ENCODE measurements around the gene TOX3. TPM values are rescaled to one million over a fixed set of nuclear protein-coding genes. Genes with fewer than 3 reads are reported as not detected.

The TOX3 gene
- total and polyA plus RNA-seq, 2 of the 13 experiments (the other 11 are each of a cell fraction or from before 2014, with no cell fraction given) = 14.5 to 98.6 TPM

GRCh38 chr16:52398491-52398960 lies 148.4 kb downstream of the TOX3 start (continued):
- TF ChIP-seq DRAP1 (CRISPR knock-in tag; IDR thresholded peaks at IDR 0.05) (peak; percentile 62), ZNF619 (CRISPR knock-in tag; IDR thresholded peaks at IDR 0.05) (0 out of 2 replicates have a peak, but pooled peaks have one; percentile 40), ZNF12 (CRISPR knock-in tag; IDR thresholded peaks at IDR 0.05) (peak; percentile 87), ZMYM4 (CRISPR knock-in tag; IDR thresholded peaks at IDR 0.05) (peak; percentile 98), CSRNP2 (CRISPR knock-in tag; conservative IDR thresholded peaks at IDR 0.05; ENCODE audit: low read depth) (no peak), HNRNPH1 (optimal IDR thresholded peaks at IDR 0.05; ENCODE audit: low read depth, low read length) (no peak), PHF20 (CRISPR knock-in tag; IDR thresholded peaks at IDR 0.05) (peak; percentile 56), SRY (CRISPR knock-in tag; IDR thresholded peaks at IDR 0.05) (peak; percentile 48; the same call in 1 of the 2 replicates), KIAA2018 (CRISPR knock-in tag; IDR thresholded peaks at IDR 0.05; ENCODE audit: borderline replicate concordance) (no peak), THAP8 (CRISPR knock-in tag; IDR thresholded peaks at IDR 0.05; ENCODE audit: borderline replicate concordance) (no peak), HNF4A (CRISPR knock-in tag; IDR thresholded peaks at IDR 0.05) (peak; percentile 98), PATZ1 (CRISPR knock-in tag; IDR thresholded peaks at IDR 0.05) (peak; percentile 36; the same call in 1 of the 2 replicates), GLI4 (CRISPR knock-in tag; IDR thresholded peaks at IDR 0.05; ENCODE audit: borderline replicate concordance) (no peak), HNRNPUL1 (IDR thresholded peaks at IDR 0.05; ENCODE audit: low read depth, low read length) (no peak), HINFP (CRISPR knock-in tag; IDR thresholded peaks at IDR 0.05; ENCODE audit: low read depth) (no peak)
